ENCODE results near the gene TTLL8.

DNA sequence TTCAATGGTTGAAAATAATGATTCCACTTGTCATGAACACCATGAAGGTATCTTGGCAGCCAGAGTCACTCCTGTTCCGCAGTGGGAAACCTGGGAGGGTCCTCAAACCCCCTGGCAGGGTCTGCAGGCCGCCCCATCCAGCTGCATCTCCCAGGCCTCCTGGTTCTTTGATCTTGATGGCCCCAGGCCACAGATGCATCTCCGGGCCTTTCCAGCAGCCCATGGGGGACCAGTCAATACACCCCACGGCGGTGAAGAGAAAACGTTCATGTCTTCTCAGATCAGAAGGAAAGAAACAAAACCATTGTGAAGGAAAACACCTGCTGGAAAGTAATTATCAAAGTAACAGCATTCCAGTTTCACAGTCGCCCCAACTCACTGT, 1.8 kb upstream of the TTLL8 start:
- TF ChIP-seq, protein P1, sequence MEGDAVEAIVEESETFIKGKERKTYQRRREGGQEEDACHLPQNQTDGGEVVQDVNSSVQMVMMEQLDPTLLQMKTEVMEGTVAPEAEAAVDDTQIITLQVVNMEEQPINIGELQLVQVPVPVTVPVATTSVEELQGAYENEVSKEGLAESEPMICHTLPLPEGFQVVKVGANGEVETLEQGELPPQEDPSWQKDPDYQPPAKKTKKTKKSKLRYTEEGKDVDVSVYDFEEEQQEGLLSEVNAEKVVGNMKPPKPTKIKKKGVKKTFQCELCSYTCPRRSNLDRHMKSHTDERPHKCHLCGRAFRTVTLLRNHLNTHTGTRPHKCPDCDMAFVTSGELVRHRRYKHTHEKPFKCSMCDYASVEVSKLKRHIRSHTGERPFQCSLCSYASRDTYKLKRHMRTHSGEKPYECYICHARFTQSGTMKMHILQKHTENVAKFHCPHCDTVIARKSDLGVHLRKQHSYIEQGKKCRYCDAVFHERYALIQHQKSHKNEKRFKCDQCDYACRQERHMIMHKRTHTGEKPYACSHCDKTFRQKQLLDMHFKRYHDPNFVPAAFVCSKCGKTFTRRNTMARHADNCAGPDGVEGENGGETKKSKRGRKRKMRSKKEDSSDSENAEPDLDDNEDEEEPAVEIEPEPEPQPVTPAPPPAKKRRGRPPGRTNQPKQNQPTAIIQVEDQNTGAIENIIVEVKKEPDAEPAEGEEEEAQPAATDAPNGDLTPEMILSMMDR (conservative IDR thresholded peaks at IDR 0.05; ENCODE audit: low read length), result no peak
- TF ChIP-seq EZH2phosphoT487 (IDR thresholded peaks at IDR 0.05; ENCODE audit: borderline replicate concordance, low read depth, low read length), result no peak
